Transverse colon (tissue), 4 donors: ENCODE results near the gene CHFR. TPM values are rescaled to one million over a fixed set of nuclear protein-coding genes. Genes with fewer than 3 reads are reported as not detected.
"Not testable (repeated sequence)": the region's sequence is repeated elsewhere in the genome, so short reads cannot be mapped to it uniquely, and the experiment has no call there.

Experiments used
- DNase-seq: peaks from one replicate; pipeline ENCODE4 v3.0.0-alpha.2; 2019
- H3K27ac ChIP-seq, 4 donors: fragments of 200-600 bp; sonication (generic); 2 replicates each; pipeline ENCODE4 v1.5.1; 2016 to 2018; ENCODE audit warnings: inconsistent platforms in 4 of 4
- H3K27me3 ChIP-seq: fragments of 200-600 bp; sonication (generic); 2 replicates; pipeline ENCODE4 v1.5.1; 2017; ENCODE audit warnings: inconsistent platforms
- H3K36me3 ChIP-seq, 4 donors: fragments of 200-600 bp; sonication (generic); 2 replicates each; pipeline ENCODE4 v1.5.1; 2017 to 2019; ENCODE audit warnings: inconsistent platforms in 4 of 4
- H3K4me1 ChIP-seq, 4 donors: fragments of 200-600 bp; sonication (generic); 2 replicates each; pipeline ENCODE4 v1.5.1; 2017 to 2020; ENCODE audit warnings: inconsistent platforms in 4 of 4
- H3K4me3 ChIP-seq, 4 donors: fragments of 200-600 bp; sonication (generic); 1 replicate in 1 of 4; 2 replicates in 3 of 4; pipeline versions ENCODE4 v1.5.1 to v1.6.1; 2017 to 2019; ENCODE audit warnings: inconsistent platforms in 4 of 4
- H3K9me3 ChIP-seq, 2 donors: fragments of 200-600 bp; sonication (generic); 2 replicates each; pipeline ENCODE4 v1.5.1; 2017 to 2019; ENCODE audit warnings: inconsistent platforms in 2 of 2
- CTCF ChIP-seq, 5 experiments: fragments of 200-600 bp in 3 of 5; fragments of 450-650 bp in 2 of 5; sonication (generic) in 3 of 5; IDR thresholded peaks; 1 replicate in 2 of 5; 2 replicates in 3 of 5; pipeline ENCODE4 v1.5.1; 2016 to 2017; ENCODE audit warnings: antibody characterized with exemption in 5 of 5, inconsistent platforms in 3 of 5, mild to moderate bottlenecking in 2 of 5, moderate library complexity in 1 of 5
- EP300 ChIP-seq: sonication (generic); formaldehyde crosslinking; IDR thresholded peaks from one replicate; pipeline ENCODE4 v1.6.1; 2017; ENCODE audit warnings: antibody characterized with exemption, low read depth
- POLR2A ChIP-seq: fragments of 450-650 bp; IDR thresholded peaks from one replicate; pipeline ENCODE4 v1.6.1; 2016; ENCODE audit warnings: antibody characterized with exemption, mild to moderate bottlenecking, moderate library complexity
- POLR2AphosphoS5 ChIP-seq, 3 donors: sonication (generic); formaldehyde crosslinking; IDR thresholded peaks; one replicate each; pipeline ENCODE4 v1.6.1; 2016; ENCODE audit warnings: antibody characterized with exemption in 3 of 3
- WGBS, 2 donors: methylation state at CpG; one replicate each; pipeline ENCODE4 v1.1.5; 2018; ENCODE audit warnings: low coverage in 1 of 2; 5-methylcytosine and 5-hydroxymethylcytosine counted together
- in situ Hi-C, 4 donors: fragments of 200-750 bp; cut with MboI; loops; one replicate each; pipeline versions ENCODE4 v1.15.0 to v1.15.1; 2017; ENCODE audit warnings: low sequenced_read_pairs in 3 of 4, low pct_ligation_motif_present in 1 of 4, low pct_unique_long_range_greater_than_20kb in 1 of 4
- intact Hi-C: fragments of 100-400 bp; cut with DNase I; formaldehyde crosslinking; loops from one replicate; pipeline ENCODE4 v1.15.1; 2023; ENCODE audit warnings: low total_unique reads
- total RNA-seq, 4 donors: library from RNA; depleted of rRNA; stranded (reverse); fragments of >200 nt; gene quantifications; one replicate each; pipeline ENCODE4 v1.1.0, GENCODE V29; 2016

Gene CHFR
- total RNA-seq, 4 donors from 2014 or later, result 47.7 to 132 (median 61.9) TPM

GRCh38 chr12:132886529-132887477 is 602 bp downstream of the CHFR start:
- H3K4me3 ChIP-seq, result peak overlapping the region; percentile 56 to 98 (median 76)
- intact Hi-C loops (no loop called here), in situ Hi-C loops (no loop called here)
- H3K4me1 ChIP-seq, result peaks cover 0 to 15% (median 9%) of the 10 kb centered on the region in 4 donors
- peaks cover 0 to 8% (median 0%) of the 10 kb centered on the region in 4 donors for H3K36me3 ChIP-seq
- 15 to 33% methylated on average over 9 to 45 of the region's 64 CpGs for WGBS, 2 donors
- no peaks in the 10 kb centered on the region for H3K9me3 ChIP-seq
- peak overlapping the region; percentile 93 to 98 (median 94) for H3K27ac ChIP-seq
- no peaks in the 10 kb centered on the region for H3K27me3 ChIP-seq
- DNase-seq, result peak; percentile 20
- TF ChIP-seq POLR2AphosphoS5 (IDR thresholded peaks at IDR 0.05) (no peak), CTCF (IDR thresholded peaks at IDR 0.05) (no peak), EP300 (no peak), POLR2A (no peak)

DNA sequence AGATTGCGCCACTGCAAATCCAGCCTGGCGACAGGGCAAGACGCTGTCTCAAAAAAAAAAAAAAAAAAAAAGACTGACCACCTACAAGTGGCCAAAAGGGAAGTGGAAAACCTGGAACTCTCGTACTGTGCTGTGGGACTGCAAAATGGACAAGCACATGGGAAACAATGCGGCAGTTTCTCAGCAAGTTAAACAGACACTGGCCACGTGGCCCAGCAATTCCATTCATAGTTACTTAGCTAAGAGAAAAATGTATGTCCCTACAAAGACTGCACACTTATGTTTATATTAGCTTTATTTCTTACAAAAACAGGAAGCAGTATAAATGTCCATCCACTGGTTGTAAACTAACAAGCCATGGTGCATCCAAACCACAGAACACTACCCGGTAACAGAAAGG is 5.6 kb downstream of the CHFR start:
- intact Hi-C loops, result no loop called here
- no peak overlapping the region for H3K4me3 ChIP-seq
- H3K9me3 ChIP-seq, result no peaks in the 10 kb centered on the region
- H3K36me3 ChIP-seq, result peaks cover 0 to 13% (median 3%) of the 10 kb centered on the region in 4 donors
- no peaks in the 10 kb centered on the region for H3K27me3 ChIP-seq
- H3K27ac ChIP-seq, result peak overlapping the region in 3 of 4 donors; percentile 33 to 59 (median 46)
- no peak for DNase-seq
- WGBS, 2 donors, result 62 to 84% methylated on average over 3 to 7 of the region's 7 CpGs
- H3K4me1 ChIP-seq, result peaks cover 0 to 17% (median 7%) of the 10 kb centered on the region in 4 donors
- in situ Hi-C loops, result no loop called here
- TF ChIP-seq CTCF (IDR thresholded peaks at IDR 0.05) (no peak), POLR2A (no peak), EP300 (no peak), POLR2AphosphoS5 (IDR thresholded peaks at IDR 0.05) (no peak)

DNA sequence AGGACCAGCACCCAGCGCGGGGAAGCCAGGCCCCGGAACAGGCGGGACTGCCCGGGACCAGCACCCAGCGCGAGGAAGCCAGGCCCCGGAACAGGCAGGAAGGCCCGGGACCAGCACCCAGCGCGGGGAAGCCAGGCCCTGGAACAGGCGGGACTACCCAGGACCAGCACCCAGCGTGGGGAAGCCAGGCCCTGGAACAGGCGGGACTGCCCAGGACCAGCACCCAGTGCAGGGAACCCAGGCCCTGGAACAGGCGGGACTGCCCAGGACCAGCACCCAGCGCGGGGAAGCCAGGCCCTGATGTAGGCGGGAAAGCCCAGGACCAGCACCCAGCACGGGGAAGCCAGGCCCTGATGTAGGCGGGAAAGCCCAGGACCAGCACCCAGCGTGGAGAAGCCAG is 12.8 kb downstream of the CHFR start:
- H3K27ac ChIP-seq, DNase-seq, in situ Hi-C loops, H3K4me3 ChIP-seq, intact Hi-C loops, H3K4me1 ChIP-seq, H3K9me3 ChIP-seq, H3K27me3 ChIP-seq: not testable (repeated sequence)
- peaks cover 0 to 48% (median 16%) of the 10 kb centered on the region in 4 donors for H3K36me3 ChIP-seq
- 92% methylated on average over 21 of the region's 21 CpGs; no CpG with 5 or more reads in 1 of the 2 donors for WGBS, 2 donors

DNA sequence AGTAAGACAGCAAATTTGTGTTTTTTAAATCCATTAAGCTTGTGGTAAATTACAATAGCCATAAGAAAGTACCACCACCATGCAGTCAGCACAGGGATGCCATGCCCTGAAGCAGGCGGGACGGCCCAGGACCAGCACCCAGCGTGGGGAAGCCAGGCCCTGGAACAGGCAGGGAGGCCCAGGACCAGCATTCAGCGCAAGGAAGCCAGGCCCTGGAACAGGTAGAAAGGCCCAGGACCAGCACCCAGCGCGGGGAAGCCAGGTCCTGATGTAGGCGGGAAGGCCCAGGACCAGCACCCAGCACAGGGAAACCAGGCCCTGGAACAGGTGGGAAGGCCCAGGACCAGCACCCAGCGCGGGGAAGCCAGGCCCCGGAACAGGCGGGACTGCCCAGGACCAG is 13.2 kb downstream of the CHFR start:
- H3K4me3 ChIP-seq, result no peak overlapping the region
- no peaks in the 10 kb centered on the region for H3K4me1 ChIP-seq
- intact Hi-C loops (no loop called here), in situ Hi-C loops (no loop called here)
- 98 to 100% methylated on average over 3 to 11 of the region's 11 CpGs for WGBS, 2 donors
- no peak for DNase-seq
- H3K36me3 ChIP-seq, result peaks cover 0 to 52% (median 16%) of the 10 kb centered on the region in 4 donors
- H3K27ac ChIP-seq, result no peak overlapping the region
- H3K9me3 ChIP-seq, result no peaks in the 10 kb centered on the region
- TF ChIP-seq CTCF (IDR thresholded peaks at IDR 0.05), result no peak
- no peak for TF ChIP-seq POLR2A
- no peaks in the 10 kb centered on the region for H3K27me3 ChIP-seq
